ENCODE measurements around the gene GPR37. TPM values are rescaled to one million over a fixed set of nuclear protein-coding genes. Genes with fewer than 3 reads are reported as not detected.

The GPR37 gene
- polyA plus RNA-seq, 2 of the 4 experiments (the other 2 are of a cell fraction): 0.35 to 0.61 TPM

GRCh38 chr7:124754576-124755268 lies 10.9 kb downstream of the GPR37 start:
- H3K4me3 ChIP-seq: no peak overlapping the region
- FAIRE-seq (no peak), ATAC-seq (no peak), DNase-seq (ENCODE audit: low read depth in 1 of 2, low spot score in 1 of 2) (no peak)
- no peaks in the 10 kb centered on the region for H3K4me1 ChIP-seq
- H3K27ac ChIP-seq: no peak overlapping the region
- WGBS (ENCODE audit: missing lambda C conversion rate): 22% methylated on average over 1 of the region's 1 CpG
- CTCF ChIA-PET: interaction anchor here (1.0 kb wide), 1 partner anchor 11 kb away, joined by 3 read pairs; the partner anchor contains the start of gene GPR37
- TF ChIP-seq POLR2A (IDR thresholded peaks at IDR 0.05; ENCODE audit: low read length): no peak
- TF ChIP-seq GATA3 (IDR thresholded peaks at IDR 0.05; ENCODE audit: borderline replicate concordance): no peak
- TF ChIP-seq E2F6 (IDR thresholded peaks at IDR 0.05; ENCODE audit: borderline replicate concordance, low read depth): no peak
- TF ChIP-seq NPAS2 (CRISPR knock-in tag; IDR thresholded peaks at IDR 0.05; ENCODE audit: borderline replicate concordance): no peak
- TF ChIP-seq REST (IDR thresholded peaks at IDR 0.05): no peak
- no peak for TF ChIP-seq ATOH8 (CRISPR knock-in tag; IDR thresholded peaks at IDR 0.05; ENCODE audit: low read depth)
- no peak for TF ChIP-seq FOSL2 (IDR thresholded peaks at IDR 0.05)
- no peak for TF ChIP-seq FOSL2 (CRISPR knock-in tag; IDR thresholded peaks at IDR 0.05)
- no peak for TF ChIP-seq RFX5 (IDR thresholded peaks at IDR 0.05)
- TF ChIP-seq MAFK (IDR thresholded peaks at IDR 0.05; ENCODE audit: partially characterized antibody): no peak
- TF ChIP-seq ZC3H11A (IDR thresholded peaks at IDR 0.05): no peak
- no peak for TF ChIP-seq EHMT2 (IDR thresholded peaks at IDR 0.05; ENCODE audit: low read depth)
- TF ChIP-seq ZNF302 (CRISPR knock-in tag; IDR thresholded peaks at IDR 0.05): no peak
- POLR2A ChIA-PET: no interaction called here
- H3K4me2 ChIP-seq: no peak overlapping the region
- H3K9me3 ChIP-seq: no peaks in the 10 kb centered on the region

GRCh38 chr7:124752310-124752709 lies 13.3 kb downstream of the GPR37 start:
- TF ChIP-seq ZFP36 (IDR thresholded peaks at IDR 0.05; ENCODE audit: borderline replicate concordance, partially characterized antibody): no peak
- no peak for TF ChIP-seq RARB (CRISPR knock-in tag; IDR thresholded peaks at IDR 0.05)
- no peak for TF ChIP-seq BCL3 (IDR thresholded peaks at IDR 0.05)
- no peak for TF ChIP-seq NFE2L2 (conservative IDR thresholded peaks at IDR 0.05; ENCODE audit: low read length)
- no peak for TF ChIP-seq CHD2 (IDR thresholded peaks at IDR 0.05; ENCODE audit: low read length, partially characterized antibody)
- CTCF ChIA-PET: no interaction called here
- 0% methylated on average over 1 of the region's 1 CpG for WGBS (ENCODE audit: missing lambda C conversion rate)
- Histone ChIP-seq H3K9me3 (no peaks in the 10 kb centered on the region), H3K27ac (no peak overlapping the region), H3K4me3 (no peak overlapping the region), H3K4me1 (no peaks in the 10 kb centered on the region), H3K4me2 (no peak overlapping the region)
- DNase-seq (ENCODE audit: low read depth in 1 of 2, low spot score in 1 of 2) (no peak), ATAC-seq (no peak), FAIRE-seq (no peak)
- POLR2A ChIA-PET: no interaction called here
